HepG2 (cell line): Measurements from ENCODE around the gene UGT2B15.
"Not testable (repeated sequence)": the region's sequence is repeated elsewhere in the genome, so short reads cannot be mapped to it uniquely, and the experiment has no call there.

Experiments
- CTCF ChIP-seq: sonication (generic); formaldehyde crosslinking; IDR thresholded peaks from 2 replicates; pipeline ENCODE4 v1.5.0; 2020; ENCODE audit warnings: mild to moderate bottlenecking, missing genetic modification reagents, moderate library complexity
- GTF3A ChIP-seq: sonication (generic); formaldehyde crosslinking; conservative IDR thresholded peaks from 2 replicates; pipeline ENCODE4 v1.4.0; 2020; ENCODE audit warnings: mild to moderate bottlenecking, missing genetic modification reagents
- HOXA7 ChIP-seq: sonication (generic); formaldehyde crosslinking; IDR thresholded peaks from 2 replicates; pipeline ENCODE4 v1.8.1; 2022; ENCODE audit warnings: mild to moderate bottlenecking, missing genetic modification reagents, moderate library complexity
- MED1 ChIP-seq: sonication (generic); formaldehyde crosslinking; IDR thresholded peaks from 2 replicates; pipeline ENCODE4 v1.4.0; 2020; ENCODE audit warnings: missing genetic modification reagents
- MYC ChIP-seq: sonication (generic); formaldehyde crosslinking; IDR thresholded peaks from 2 replicates; pipeline ENCODE4 v1.9.0; 2021; ENCODE audit warnings: missing genetic modification reagents, borderline replicate concordance
- RFX3 ChIP-seq: IDR thresholded peaks from 2 replicates; pipeline ENCODE4 v1.6.1; 2016; ENCODE audit warnings: missing biosample characterization, missing genetic modification reagents
- YY1 ChIP-seq: IDR thresholded peaks from 2 replicates; pipeline ENCODE4 v1.6.1; 2011; ENCODE audit warnings: low read length, low read depth, moderate library complexity, mild to moderate bottlenecking; ENCODE audit not compliant: insufficient read depth, insufficient replicate concordance
- ZBTB37 ChIP-seq: sonication (generic); formaldehyde crosslinking; IDR thresholded peaks from 2 replicates; pipeline ENCODE4 v1.4.0; 2020; ENCODE audit warnings: mild to moderate bottlenecking, missing genetic modification reagents
- ZMAT3 ChIP-seq: sonication (generic); formaldehyde crosslinking; conservative IDR thresholded peaks from 2 replicates; pipeline ENCODE4 v1.7.0; 2021; ENCODE audit warnings: missing genetic modification reagents
- ZNF644 ChIP-seq: IDR thresholded peaks from 2 replicates; pipeline ENCODE4 v1.6.1; 2016; ENCODE audit warnings: low read depth
- ZNF747 ChIP-seq: sonication (generic); formaldehyde crosslinking; IDR thresholded peaks from 2 replicates; pipeline ENCODE4 v1.8.1; 2023; ENCODE audit warnings: missing genetic modification reagents, mild to moderate bottlenecking, borderline replicate concordance

DNA sequence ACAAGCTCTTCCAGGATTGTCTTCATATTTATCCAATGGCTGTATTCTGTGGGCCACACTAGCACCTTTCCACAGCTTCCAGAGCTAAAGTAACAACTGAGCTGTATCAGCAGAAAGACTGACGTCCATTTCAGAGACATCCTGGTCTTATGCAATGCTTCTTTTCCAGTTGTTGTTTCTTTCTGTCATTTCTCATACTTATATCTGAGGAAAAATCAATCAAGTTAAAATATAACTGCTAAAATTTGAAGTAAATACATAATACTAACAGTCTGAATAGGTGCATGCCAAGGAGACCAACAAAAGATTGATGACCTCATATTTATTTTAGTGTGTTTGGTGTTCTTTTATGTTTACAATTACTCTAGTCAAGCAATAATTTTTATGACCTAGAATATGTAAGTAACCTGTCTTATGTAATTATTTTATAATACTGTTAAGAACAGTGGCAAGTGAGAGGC, at the start of gene UGT2B15:
- not testable (repeated sequence) for TF ChIP-seq YY1; ZNF644; GTF3A (CRISPR knock-in tag); MED1 (CRISPR knock-in tag); CTCF (CRISPR knock-in tag); ZNF747 (CRISPR knock-in tag); HOXA7 (CRISPR knock-in tag); RFX3 (CRISPR knock-in tag); ZMAT3 (CRISPR knock-in tag); MYC (CRISPR knock-in tag); ZBTB37 (CRISPR knock-in tag)
